Progenitor cell of endocrine pancreas (in vitro differentiated cells): ENCODE results near the gene TMEM222. TPM values are rescaled to one million over a fixed set of nuclear protein-coding genes. Genes with fewer than 3 reads are reported as not detected.

Experiments
- DNase-seq: peaks from one replicate; pipeline ENCODE4 v3.0.0; 2021; ENCODE audit warnings: low spot score; ENCODE audit not compliant: unreplicated experiment
- H3K27ac Mint-ChIP-seq: 2 replicates; pipeline ENCODE4 v1.8.0; 2021; ENCODE audit warnings: mild to moderate bottlenecking, moderate library complexity, mixed read lengths
- H3K27me3 Mint-ChIP-seq: 2 replicates; pipeline ENCODE4 v1.8.0; 2021; ENCODE audit warnings: mixed read lengths
- H3K36me3 Mint-ChIP-seq: 2 replicates; pipeline ENCODE4 v1.8.0; 2022; ENCODE audit warnings: mixed read lengths; ENCODE audit not compliant: insufficient read depth
- H3K4me1 Mint-ChIP-seq: 2 replicates; pipeline ENCODE4 v1.8.0; 2021; ENCODE audit warnings: low read depth, mixed read lengths
- H3K4me3 Mint-ChIP-seq: 2 replicates; pipeline ENCODE4 v1.8.0; 2021; ENCODE audit warnings: low read depth, mild to moderate bottlenecking, moderate library complexity, mixed read lengths
- H3K9me3 Mint-ChIP-seq: 2 replicates; pipeline ENCODE4 v1.8.0; 2021; ENCODE audit warnings: low read depth, mixed read lengths
- total RNA-seq: library from RNA; stranded (reverse); gene quantifications from 2 replicates; pipeline ENCODE4 v1.2.1, GENCODE V29; 2021
- TF ChIP-seq, protein P1 (sequence below): fragments of 200-600 bp; sonication (generic); IDR thresholded peaks from one replicate; pipeline ENCODE4 v1.5.0; 2021; ENCODE audit warnings: antibody characterized with exemption, mild to moderate bottlenecking; ENCODE audit not compliant: unreplicated experiment

The TMEM222 gene
- total RNA-seq, 1 donor from 2014 or later: 37.1 TPM

DNA sequence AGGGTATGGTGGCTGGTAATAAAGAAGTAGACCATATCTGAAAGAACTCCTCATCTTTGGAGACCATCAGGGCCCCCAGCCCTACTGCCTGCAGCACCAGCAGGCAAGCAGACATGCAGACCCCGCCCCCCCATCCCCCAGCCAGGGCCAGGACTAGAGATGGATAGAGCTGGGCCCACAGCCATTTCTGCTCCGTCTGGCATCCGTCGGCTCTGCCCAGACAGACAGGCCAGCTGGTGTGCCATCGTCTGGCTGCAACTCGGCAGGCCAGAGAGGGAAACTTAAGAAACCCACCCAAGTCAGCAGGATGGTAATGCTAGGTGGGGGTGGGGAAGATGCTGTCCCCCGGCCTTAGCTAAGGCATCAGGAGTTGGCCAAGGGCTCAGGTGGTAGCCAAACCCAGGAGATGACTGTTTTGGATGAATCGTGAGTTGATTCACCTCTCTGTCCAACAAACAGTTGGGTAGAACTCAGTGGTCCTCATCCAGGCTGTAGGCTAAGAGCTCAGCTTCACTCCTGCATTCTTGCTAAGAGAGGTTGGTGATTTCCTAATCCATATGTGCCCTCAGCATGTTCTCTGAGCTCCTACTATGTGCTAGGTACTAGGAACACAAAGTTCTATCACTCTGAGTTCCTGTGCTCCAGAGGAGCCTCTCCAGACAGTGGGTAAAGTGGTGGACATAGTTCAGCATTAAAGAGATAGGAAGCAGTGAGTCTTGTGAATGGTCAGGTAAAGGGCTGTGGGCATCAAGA, 23.2 kb upstream of the TMEM222 start:
- peak overlapping the region; percentile 12 for H3K27ac Mint-ChIP-seq
- H3K4me3 Mint-ChIP-seq: no peak overlapping the region
- peaks cover 5% of the 10 kb centered on the region for H3K36me3 Mint-ChIP-seq
- H3K9me3 Mint-ChIP-seq: no peaks in the 10 kb centered on the region
- no peaks in the 10 kb centered on the region for H3K27me3 Mint-ChIP-seq
- peaks cover 3% of the 10 kb centered on the region for H3K4me1 Mint-ChIP-seq
- DNase-seq: no peak
- TF ChIP-seq, protein P1, sequence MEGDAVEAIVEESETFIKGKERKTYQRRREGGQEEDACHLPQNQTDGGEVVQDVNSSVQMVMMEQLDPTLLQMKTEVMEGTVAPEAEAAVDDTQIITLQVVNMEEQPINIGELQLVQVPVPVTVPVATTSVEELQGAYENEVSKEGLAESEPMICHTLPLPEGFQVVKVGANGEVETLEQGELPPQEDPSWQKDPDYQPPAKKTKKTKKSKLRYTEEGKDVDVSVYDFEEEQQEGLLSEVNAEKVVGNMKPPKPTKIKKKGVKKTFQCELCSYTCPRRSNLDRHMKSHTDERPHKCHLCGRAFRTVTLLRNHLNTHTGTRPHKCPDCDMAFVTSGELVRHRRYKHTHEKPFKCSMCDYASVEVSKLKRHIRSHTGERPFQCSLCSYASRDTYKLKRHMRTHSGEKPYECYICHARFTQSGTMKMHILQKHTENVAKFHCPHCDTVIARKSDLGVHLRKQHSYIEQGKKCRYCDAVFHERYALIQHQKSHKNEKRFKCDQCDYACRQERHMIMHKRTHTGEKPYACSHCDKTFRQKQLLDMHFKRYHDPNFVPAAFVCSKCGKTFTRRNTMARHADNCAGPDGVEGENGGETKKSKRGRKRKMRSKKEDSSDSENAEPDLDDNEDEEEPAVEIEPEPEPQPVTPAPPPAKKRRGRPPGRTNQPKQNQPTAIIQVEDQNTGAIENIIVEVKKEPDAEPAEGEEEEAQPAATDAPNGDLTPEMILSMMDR: no peak

DNA sequence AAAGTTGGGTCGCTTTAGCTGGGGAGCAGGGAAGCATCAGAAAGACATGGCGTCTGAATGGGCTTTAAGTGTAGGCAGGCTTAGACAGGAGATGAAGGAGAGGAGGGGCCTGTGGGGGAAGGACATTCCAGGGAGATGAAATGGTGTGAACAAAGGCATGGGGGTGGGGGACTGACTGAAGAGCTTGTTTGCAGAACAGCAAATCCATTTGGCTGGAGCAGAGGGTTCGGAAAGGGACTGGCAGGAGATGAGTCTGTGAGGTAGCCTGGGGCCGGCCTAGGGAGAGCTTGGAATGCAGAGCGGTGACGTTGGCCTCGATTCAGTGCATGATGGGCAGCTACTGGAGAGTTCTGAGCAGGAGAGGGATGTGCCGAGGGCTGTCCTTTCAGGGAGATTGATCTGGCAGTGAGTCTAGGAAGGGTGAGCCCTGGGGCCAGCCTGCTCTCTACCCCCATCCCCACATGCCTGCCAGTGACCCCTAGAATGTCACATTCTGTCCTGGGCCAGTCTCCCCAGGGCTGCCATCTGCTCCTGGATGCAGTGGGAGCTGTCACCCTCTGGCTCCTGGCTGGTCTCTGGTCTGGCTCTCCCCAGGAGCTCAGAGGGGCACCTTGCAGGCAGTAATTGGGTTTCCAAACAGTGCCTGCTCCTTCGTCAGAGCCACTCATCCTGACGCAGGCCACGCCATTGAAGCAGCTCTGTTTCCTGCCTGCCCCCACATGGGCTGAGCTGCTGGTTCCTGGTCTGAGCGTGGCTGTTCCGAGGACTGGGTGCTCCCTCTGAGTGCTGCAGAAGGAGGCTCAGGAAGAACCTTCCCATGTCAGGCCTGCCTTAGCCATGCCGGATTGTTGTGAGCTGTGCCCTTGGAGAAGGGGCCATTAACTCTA, 22.3 kb upstream of the TMEM222 start:
- Mint-ChIP-seq H3K27ac (peak overlapping the region; percentile 41), H3K27me3 (no peaks in the 10 kb centered on the region), H3K36me3 (peaks cover 5% of the 10 kb centered on the region), H3K4me1 (peaks cover 3% of the 10 kb centered on the region), H3K4me3 (no peak overlapping the region), H3K9me3 (no peaks in the 10 kb centered on the region)
- DNase-seq: no peak
- TF ChIP-seq, protein P1: no peak

DNA sequence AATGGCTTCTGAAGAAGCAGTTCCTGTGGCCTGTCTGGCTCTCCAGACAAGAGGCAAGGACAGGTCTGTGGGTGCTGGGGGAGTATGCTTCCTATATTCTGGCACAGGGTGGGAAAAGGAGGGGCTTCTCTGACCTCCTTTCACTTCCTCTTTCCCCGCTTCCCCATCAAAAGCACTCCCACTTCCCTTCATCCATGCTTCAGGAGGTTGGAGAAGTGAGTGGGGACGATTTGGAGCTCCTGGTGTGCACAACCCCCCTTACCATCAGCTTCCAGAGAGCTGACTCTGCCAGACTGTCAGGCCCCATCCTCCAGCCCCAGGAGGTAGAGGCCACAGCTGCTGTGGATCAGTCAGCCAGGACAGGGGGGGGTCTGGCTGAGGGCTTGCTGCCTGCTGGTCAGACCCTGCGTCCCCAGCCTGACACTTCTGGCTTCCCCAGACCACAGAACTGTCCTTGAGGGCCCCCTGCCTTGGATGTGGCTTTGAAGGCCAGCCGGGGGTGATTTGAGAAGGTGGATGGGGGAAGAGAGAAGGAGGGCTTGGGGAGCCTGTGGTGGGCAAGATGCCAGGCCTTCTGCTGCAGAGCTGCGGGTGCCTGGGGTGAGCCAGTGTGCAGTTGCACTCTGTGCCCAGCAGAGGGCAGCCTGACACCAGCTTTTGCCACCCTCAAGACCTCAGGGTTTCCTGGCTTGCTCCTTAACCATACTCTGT, 21.5 kb upstream of the TMEM222 start:
- Mint-ChIP-seq H3K36me3 (peaks cover 5% of the 10 kb centered on the region), H3K4me3 (no peak overlapping the region), H3K27me3 (no peaks in the 10 kb centered on the region), H3K4me1 (peaks cover 3% of the 10 kb centered on the region), H3K9me3 (no peaks in the 10 kb centered on the region), H3K27ac (no peak overlapping the region)
- TF ChIP-seq, protein P1: peak; percentile 97
- DNase-seq: peak; percentile 67

DNA sequence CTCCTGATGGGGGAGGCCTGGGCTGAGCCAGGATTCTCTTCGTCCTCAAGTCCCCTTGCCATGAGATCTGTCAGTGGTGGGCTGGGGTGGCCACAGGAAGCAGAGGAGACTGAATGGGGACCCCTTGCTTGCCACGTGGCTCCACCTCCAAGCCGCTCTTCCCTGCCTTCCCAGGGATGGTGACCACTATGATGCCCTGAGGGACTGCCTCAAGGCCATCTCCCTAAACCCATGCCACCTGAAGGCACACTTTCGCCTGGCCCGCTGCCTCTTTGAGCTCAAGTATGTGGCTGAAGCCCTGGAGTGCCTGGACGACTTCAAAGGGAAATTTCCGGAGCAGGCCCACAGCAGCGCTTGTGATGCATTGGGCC, 20.9 kb upstream of the TMEM222 start:
- Mint-ChIP-seq H3K4me3 (no peak overlapping the region), H3K36me3 (peaks cover 5% of the 10 kb centered on the region), H3K27ac (no peak overlapping the region), H3K27me3 (no peaks in the 10 kb centered on the region), H3K4me1 (peaks cover 3% of the 10 kb centered on the region), H3K9me3 (no peaks in the 10 kb centered on the region)
- TF ChIP-seq, protein P1: no peak
- no peak for DNase-seq
